Measurements from ENCODE around the gene GID8.

DNA sequence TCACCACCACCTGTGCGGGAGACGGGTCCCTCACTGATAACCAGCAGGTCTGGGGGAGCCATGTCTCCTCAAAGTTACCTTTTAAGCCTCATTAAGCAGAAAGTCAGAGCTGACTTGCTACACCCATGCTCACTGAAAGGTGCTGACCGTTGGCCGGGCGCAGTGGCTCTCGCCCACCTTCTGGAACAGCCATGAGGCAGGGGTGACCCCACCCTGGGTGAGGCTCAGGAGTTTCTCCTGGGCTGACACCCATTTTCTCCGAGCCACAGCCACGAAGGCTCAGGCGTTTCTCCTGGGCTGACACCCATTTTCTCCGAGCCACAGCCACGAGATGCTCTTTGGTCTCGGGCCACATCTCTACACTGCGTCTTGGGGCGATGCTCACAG is 58.6 kb downstream of the GID8 start:
- TF ChIP-seq, protein P1, sequence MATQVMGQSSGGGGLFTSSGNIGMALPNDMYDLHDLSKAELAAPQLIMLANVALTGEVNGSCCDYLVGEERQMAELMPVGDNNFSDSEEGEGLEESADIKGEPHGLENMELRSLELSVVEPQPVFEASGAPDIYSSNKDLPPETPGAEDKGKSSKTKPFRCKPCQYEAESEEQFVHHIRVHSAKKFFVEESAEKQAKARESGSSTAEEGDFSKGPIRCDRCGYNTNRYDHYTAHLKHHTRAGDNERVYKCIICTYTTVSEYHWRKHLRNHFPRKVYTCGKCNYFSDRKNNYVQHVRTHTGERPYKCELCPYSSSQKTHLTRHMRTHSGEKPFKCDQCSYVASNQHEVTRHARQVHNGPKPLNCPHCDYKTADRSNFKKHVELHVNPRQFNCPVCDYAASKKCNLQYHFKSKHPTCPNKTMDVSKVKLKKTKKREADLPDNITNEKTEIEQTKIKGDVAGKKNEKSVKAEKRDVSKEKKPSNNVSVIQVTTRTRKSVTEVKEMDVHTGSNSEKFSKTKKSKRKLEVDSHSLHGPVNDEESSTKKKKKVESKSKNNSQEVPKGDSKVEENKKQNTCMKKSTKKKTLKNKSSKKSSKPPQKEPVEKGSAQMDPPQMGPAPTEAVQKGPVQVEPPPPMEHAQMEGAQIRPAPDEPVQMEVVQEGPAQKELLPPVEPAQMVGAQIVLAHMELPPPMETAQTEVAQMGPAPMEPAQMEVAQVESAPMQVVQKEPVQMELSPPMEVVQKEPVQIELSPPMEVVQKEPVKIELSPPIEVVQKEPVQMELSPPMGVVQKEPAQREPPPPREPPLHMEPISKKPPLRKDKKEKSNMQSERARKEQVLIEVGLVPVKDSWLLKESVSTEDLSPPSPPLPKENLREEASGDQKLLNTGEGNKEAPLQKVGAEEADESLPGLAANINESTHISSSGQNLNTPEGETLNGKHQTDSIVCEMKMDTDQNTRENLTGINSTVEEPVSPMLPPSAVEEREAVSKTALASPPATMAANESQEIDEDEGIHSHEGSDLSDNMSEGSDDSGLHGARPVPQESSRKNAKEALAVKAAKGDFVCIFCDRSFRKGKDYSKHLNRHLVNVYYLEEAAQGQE (IDR thresholded peaks at IDR 0.05; ENCODE audit: insufficient read depth in 1 of 2, low read depth in 2 of 2, low read length in 2 of 2), result no peak
- TF ChIP-seq POLR2AphosphoS5 (IDR thresholded peaks at IDR 0.05; ENCODE audit: low read depth, low read length) (no peak), TAF1 (IDR thresholded peaks at IDR 0.05; ENCODE audit: borderline replicate concordance, insufficient read depth, low read length) (no peak), SIN3A (IDR thresholded peaks at IDR 0.05; ENCODE audit: borderline replicate concordance, insufficient read depth, low read length) (no peak), FOXP2 (optimal IDR thresholded peaks at IDR 0.05; ENCODE audit: borderline replicate concordance, extremely low read depth, extremely low read length, insufficient read depth) (no peak)
